ENCODE data around the gene RNF11. TPM values are rescaled to one million over a fixed set of nuclear protein-coding genes. Genes with fewer than 3 reads are reported as not detected.

The RNF11 gene
- total RNA-seq, 1 donor from 2014 or later = 87.3 TPM

DNA sequence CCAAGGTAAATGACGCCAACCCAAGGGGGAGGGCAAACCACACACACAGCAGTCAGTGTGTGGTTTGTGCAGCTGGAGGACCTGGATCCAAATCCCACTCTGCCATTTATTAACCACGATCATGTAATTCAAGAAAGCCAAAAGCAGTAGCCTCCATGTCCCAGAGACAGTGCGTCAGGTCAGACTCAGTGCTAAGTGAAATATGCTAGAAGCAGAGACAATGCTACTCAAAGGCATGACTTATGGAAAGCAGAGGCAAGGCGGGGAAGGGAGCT lies 80.7 kb downstream of the RNF11 start:
- no peaks in the 10 kb centered on the region for H3K27me3 ChIP-seq (ENCODE audit: control insufficient read depth, insufficient read depth, low read length)
- H3K36me3 ChIP-seq (ENCODE audit: control insufficient read depth, insufficient read depth, low read length) = no peaks in the 10 kb centered on the region
- no peak overlapping the region for H3K4me3 ChIP-seq (ENCODE audit: low read depth, low read length)
- no peak for TF ChIP-seq CTCF (IDR thresholded peaks at IDR 0.05; ENCODE audit: insufficient read depth, low read length, poor library complexity, severe bottlenecking)
- peak; percentile 89 for DNase-seq (ENCODE audit: low read depth)

- Histone ChIP-seq H3K4me3 (ENCODE audit: low read depth, low read length) (no peak overlapping the region), H3K27me3 (ENCODE audit: control insufficient read depth, insufficient read depth, low read length) (no peaks in the 10 kb centered on the region), H3K36me3 (ENCODE audit: control insufficient read depth, insufficient read depth, low read length) (no peaks in the 10 kb centered on the region)
- DNase-seq (ENCODE audit: low read depth) = no peak
- TF ChIP-seq CTCF (IDR thresholded peaks at IDR 0.05; ENCODE audit: insufficient read depth, low read length, poor library complexity, severe bottlenecking) = no peak
Measured at GRCh38 chr1:51317798-51318197, 81.7 kb downstream of the RNF11 start.

DNA sequence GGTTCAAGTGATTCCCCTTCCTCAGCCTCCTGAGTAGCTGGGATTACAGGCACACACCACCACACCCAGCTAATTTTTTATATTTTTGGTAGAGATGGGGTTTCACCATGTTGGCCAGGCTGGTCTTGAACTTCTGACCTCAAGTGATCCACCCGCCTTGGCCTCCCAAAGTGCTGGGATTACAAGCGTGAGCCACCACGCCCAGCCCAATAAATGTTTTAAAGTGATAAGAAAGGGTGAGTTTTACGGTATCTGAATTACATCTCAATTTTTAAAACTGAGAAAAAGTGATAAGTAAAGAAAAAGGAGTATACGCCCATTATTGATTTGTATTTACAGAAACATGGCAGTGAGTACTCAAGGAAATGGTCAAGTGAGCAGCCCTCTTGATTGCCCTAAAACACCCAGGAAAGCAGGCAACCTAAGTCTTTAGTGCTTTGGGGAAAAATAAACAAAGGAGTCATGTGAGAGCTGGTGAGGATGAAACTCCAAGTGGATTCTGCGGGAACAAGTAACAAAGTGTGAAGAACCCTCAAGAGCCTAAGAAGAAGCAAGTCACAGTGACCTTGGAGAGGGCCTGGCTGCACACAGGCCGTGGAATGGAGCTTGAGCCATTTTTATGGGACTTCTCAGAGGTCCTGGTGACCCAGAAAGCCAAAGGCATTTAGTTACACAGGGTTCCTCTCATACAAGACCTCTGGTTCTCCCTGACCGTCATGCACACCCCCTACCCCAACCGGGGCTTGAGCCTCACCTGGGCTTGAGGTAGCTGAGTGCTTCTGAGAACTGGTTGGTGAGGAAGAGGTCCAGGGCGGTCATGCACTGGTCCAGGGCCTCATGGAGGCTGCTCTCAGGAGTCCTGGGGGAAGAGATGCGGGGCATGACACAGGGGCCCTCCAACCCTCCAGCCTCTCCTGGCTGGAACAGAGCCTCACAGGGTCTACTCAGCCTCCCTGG lies 85.2 kb downstream of the RNF11 start:
- H3K36me3 ChIP-seq (ENCODE audit: control insufficient read depth, insufficient read depth, low read length) = no peaks in the 10 kb centered on the region
- DNase-seq (ENCODE audit: low read depth) = no peak
- H3K27me3 ChIP-seq (ENCODE audit: control insufficient read depth, insufficient read depth, low read length) = no peaks in the 10 kb centered on the region
- TF ChIP-seq CTCF (IDR thresholded peaks at IDR 0.05; ENCODE audit: insufficient read depth, low read length, poor library complexity, severe bottlenecking) = no peak
- H3K4me3 ChIP-seq (ENCODE audit: low read depth, low read length) = no peak overlapping the region

GRCh38 chr1:51321924-51322280 lies 85.8 kb downstream of the RNF11 start:
- no peak for TF ChIP-seq CTCF (IDR thresholded peaks at IDR 0.05; ENCODE audit: insufficient read depth, low read length, poor library complexity, severe bottlenecking)
- H3K4me3 ChIP-seq (ENCODE audit: low read depth, low read length) = no peak overlapping the region
- H3K36me3 ChIP-seq (ENCODE audit: control insufficient read depth, insufficient read depth, low read length) = no peaks in the 10 kb centered on the region
- no peak for DNase-seq (ENCODE audit: low read depth)
- no peaks in the 10 kb centered on the region for H3K27me3 ChIP-seq (ENCODE audit: control insufficient read depth, insufficient read depth, low read length)

GRCh38 chr1:51322417-51323101 lies 86.5 kb downstream of the RNF11 start:
- DNase-seq (ENCODE audit: low read depth) = no peak
- H3K27me3 ChIP-seq (ENCODE audit: control insufficient read depth, insufficient read depth, low read length) = no peaks in the 10 kb centered on the region
- H3K4me3 ChIP-seq (ENCODE audit: low read depth, low read length) = no peak overlapping the region
- no peaks in the 10 kb centered on the region for H3K36me3 ChIP-seq (ENCODE audit: control insufficient read depth, insufficient read depth, low read length)
- no peak for TF ChIP-seq CTCF (IDR thresholded peaks at IDR 0.05; ENCODE audit: insufficient read depth, low read length, poor library complexity, severe bottlenecking)

Other genes starting within 250 kb of the RNF11 start
- gene C1orf185, start 134.0 kb upstream of the RNF11 start, total RNA-seq = not detected in 2 replicates
- 26.9 and 30.9 TPM in 2 replicates for gene TTC39A, start 94.3 kb downstream of the RNF11 start, total RNA-seq

All from kidney epithelial cell (primary cell).